Body of pancreas (tissue), 4 donors: ENCODE results near the gene LTBP1.

Experiments used
- CTCF ChIP-seq, 7 experiments: fragments of 450-650 bp in 4 of 7; fragments of 200-600 bp in 3 of 7; sonication (generic) in 3 of 7; IDR thresholded peaks; one replicate each; pipeline ENCODE4 v1.5.1; 2016 to 2019; ENCODE audit warnings: antibody characterized with exemption in 7 of 7
- POLR2A ChIP-seq, 3 donors: fragments of 450-650 bp; IDR thresholded peaks; one replicate each; pipeline ENCODE4 v1.6.1; 2016; ENCODE audit warnings: antibody characterized with exemption in 3 of 3, mild to moderate bottlenecking in 2 of 3

- no peak for TF ChIP-seq CTCF (IDR thresholded peaks at IDR 0.05)
- no peak for TF ChIP-seq POLR2A (IDR thresholded peaks at IDR 0.05)
Measured at GRCh38 chr2:33292981-33293595, 346.3 kb downstream of the LTBP1 start.
